Measurements from ENCODE around the gene SCLY. TPM values are rescaled to one million over a fixed set of nuclear protein-coding genes. Genes with fewer than 3 reads are reported as not detected.
"Not testable (repeated sequence)": the region's sequence is repeated elsewhere in the genome, so short reads cannot be mapped to it uniquely, and the experiment has no call there.

SCLY gene
- total RNA-seq, 4 donors from 2014 or later = 13.6 to 23.3 (median 17.6) TPM

GRCh38 chr2:238064376-238064775 lies 3.6 kb downstream of the SCLY start:
- H3K4me1 ChIP-seq = peaks cover 0 to 17% (median 9%) of the 10 kb centered on the region in 4 donors
- no peak for DNase-seq (ENCODE audit: low spot score in 2 of 2)
- 82 to 85% methylated on average over 7 of the region's 7 CpGs for WGBS, 2 donors
- H3K4me3 ChIP-seq = no peak overlapping the region
- no peak for TF ChIP-seq POLR2A (IDR thresholded peaks at IDR 0.05)
- TF ChIP-seq CTCF (IDR thresholded peaks at IDR 0.05) = no peak
- no peak for TF ChIP-seq EP300 (IDR thresholded peaks at IDR 0.05)
- H3K9me3 ChIP-seq = no peaks in the 10 kb centered on the region
- no peaks in the 10 kb centered on the region for H3K27me3 ChIP-seq
- H3K27ac ChIP-seq = no peak overlapping the region
- peaks cover 0 to 54% (median 4%) of the 10 kb centered on the region in 3 donors for H3K36me3 ChIP-seq

DNA sequence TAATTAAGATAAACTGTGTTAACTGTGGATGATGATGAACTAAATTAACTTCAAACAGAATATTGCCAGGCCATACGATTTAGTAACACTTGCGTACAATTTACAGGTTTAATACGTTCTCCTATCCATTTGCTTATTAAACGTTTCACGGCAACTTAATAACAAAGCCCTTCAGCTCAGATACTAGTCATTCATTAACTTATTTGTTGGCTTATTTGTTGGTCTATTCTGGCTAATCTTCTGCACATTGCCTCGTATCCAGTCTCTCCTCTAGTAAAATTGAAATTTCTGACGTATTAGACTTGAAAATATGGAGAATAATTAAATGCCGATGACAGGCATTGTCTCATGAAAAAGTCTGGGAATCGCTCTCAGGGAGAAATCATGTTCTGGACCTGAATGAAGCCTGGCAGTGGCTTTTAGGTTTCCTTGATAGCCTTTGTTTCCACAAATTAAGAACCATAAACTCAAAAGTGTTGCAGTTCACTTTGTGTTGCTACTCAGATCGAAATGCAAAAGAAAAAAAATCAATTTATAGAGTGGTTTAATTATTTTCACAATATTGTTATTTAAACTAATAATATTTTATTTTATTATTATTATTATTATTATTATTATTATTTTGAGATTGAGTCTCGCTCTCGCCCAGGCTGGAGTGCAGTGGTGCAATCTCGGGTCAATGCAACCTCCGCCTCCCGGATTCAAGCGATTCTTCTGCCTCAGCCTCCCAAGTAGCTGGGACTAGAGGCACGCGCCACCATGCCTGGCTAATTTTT lies 4.5 kb downstream of the SCLY start:
- Histone ChIP-seq H3K4me3 (no peak overlapping the region), H3K36me3 (peaks cover 0 to 63% (median 5%) of the 10 kb centered on the region in 3 donors), H3K27me3 (no peaks in the 10 kb centered on the region), H3K4me1 (peaks cover 0 to 11% (median 2%) of the 10 kb centered on the region in 4 donors), H3K9me3 (no peaks in the 10 kb centered on the region), H3K27ac (no peak overlapping the region)
- whole genome bisulfite sequencing, 2 donors = 89 to 91% methylated on average over 18 of the region's 18 CpGs
- no peak for DNase-seq (ENCODE audit: low spot score in 2 of 2)
- TF ChIP-seq POLR2A (IDR thresholded peaks at IDR 0.05) (no peak), CTCF (IDR thresholded peaks at IDR 0.05) (no peak), EP300 (IDR thresholded peaks at IDR 0.05) (no peak)

- DNase-seq (ENCODE audit: low spot score in 2 of 2) = no peak
- H3K4me1 ChIP-seq = peaks cover 0 to 11% (median 2%) of the 10 kb centered on the region in 4 donors
- no peak overlapping the region for H3K27ac ChIP-seq
- TF ChIP-seq POLR2A (IDR thresholded peaks at IDR 0.05) (no peak), CTCF (IDR thresholded peaks at IDR 0.05) (no peak), EP300 (IDR thresholded peaks at IDR 0.05) (no peak)
- no peaks in the 10 kb centered on the region for H3K27me3 ChIP-seq
- H3K36me3 ChIP-seq = peaks cover 0 to 73% (median 5%) of the 10 kb centered on the region in 3 donors
- no peak overlapping the region for H3K4me3 ChIP-seq
- no peaks in the 10 kb centered on the region for H3K9me3 ChIP-seq
- 90 to 92% methylated on average over 9 of the region's 9 CpGs for WGBS, 2 donors
Observed at GRCh38 chr2:238066218-238066617, 5.4 kb downstream of the SCLY start.

GRCh38 chr2:238066718-238067117 lies 5.9 kb downstream of the SCLY start:
- H3K4me3 ChIP-seq; H3K27me3 ChIP-seq; H3K9me3 ChIP-seq; DNase-seq (ENCODE audit: low spot score in 2 of 2); H3K4me1 ChIP-seq; H3K27ac ChIP-seq: not testable (repeated sequence)
- H3K36me3 ChIP-seq = peaks cover 0 to 78% (median 5%) of the 10 kb centered on the region in 3 donors
- 90 to 98% methylated on average over 7 of the region's 7 CpGs for WGBS, 2 donors

GRCh38 chr2:238067939-238068338 lies 7.1 kb downstream of the SCLY start:
- Histone ChIP-seq H3K4me1 (no peaks in the 10 kb centered on the region), H3K27ac (no peak overlapping the region), H3K9me3 (peaks cover 0 to 7% (median 0%) of the 10 kb centered on the region in 4 donors), H3K4me3 (no peak overlapping the region), H3K27me3 (no peaks in the 10 kb centered on the region), H3K36me3 (peaks cover 0 to 90% (median 5%) of the 10 kb centered on the region in 3 donors)
- 91 to 92% methylated on average over 7 of the region's 7 CpGs for WGBS, 2 donors
- no peak for DNase-seq (ENCODE audit: low spot score in 2 of 2)
- TF ChIP-seq CTCF (IDR thresholded peaks at IDR 0.05) (no peak), POLR2A (IDR thresholded peaks at IDR 0.05) (no peak), EP300 (IDR thresholded peaks at IDR 0.05) (no peak)
